ENCODE measurements around the gene C12orf56. TPM values are rescaled to one million over a fixed set of nuclear protein-coding genes. Genes with fewer than 3 reads are reported as not detected.

Gene C12orf56, protein sequence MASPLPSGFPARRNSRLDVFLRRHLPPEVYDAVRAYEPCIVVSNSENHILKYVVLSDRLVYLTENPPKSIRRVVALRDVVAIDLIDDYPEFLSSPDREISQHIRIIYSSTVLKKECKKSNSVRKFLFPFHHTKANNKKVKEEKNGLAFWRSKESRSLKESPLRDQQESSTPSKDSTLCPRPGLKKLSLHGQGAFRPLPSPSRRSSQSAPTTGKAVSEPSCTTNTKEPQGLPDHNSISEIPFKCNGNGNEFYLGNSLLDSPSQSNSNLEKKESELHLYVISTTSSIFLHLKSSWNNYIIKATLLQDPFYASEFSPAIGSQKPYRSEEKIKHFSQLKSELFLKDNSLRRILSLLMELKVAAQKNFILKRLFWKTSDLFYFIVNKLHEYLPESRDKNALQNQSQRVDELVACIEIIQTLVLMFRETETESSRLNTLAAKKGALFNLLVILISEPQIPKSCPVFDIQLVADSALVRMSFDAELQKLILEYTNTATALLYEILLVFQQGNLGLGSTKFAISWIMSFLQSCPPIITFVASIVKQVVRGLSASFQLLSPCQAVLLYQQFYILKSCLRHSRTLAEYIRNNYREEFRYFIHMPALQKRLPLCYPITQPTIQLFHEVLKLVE
- total RNA-seq (10 to 100 TPM in 1 of 2 donors, 1 to 10 TPM in 1; 4.2 to 13.1 TPM), polyA plus RNA-seq (ENCODE audit: insufficient read depth, low read depth, low replicate concordance) (21.8 TPM)
- long read RNA-seq, donor 1, result 0 reads
- long read RNA-seq, donor 2, result 0 reads

DNA sequence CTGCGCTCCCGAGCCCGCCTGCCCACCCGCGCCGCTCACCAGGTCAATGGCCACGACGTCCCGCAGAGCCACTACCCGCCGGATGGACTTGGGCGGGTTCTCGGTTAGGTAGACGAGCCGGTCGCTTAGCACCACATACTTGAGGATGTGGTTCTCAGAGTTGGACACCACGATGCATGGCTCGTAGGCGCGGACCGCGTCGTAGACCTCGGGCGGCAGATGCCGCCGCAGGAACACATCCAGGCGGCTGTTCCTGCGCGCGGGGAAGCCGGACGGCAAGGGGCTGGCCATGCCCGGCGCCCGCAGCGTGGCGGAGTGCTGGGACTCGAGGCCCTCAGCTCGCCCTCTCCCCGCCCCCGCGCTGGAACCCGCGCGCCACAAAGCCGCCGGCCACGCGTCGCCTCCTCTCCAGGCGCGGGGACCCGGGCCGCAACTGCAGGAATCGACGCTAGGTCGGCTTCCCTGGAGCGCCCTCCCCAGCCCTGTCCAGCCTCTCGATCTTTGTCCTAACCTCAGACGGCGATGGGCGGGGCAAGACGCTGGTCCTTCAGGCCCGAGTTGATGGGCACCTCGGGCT, at the start of gene C12orf56:
Gene C12orf56 (minus strand): TSS at position 484 of the 577 bp plus-strand sequence. CDS start 193 bp downstream, at position 291.
- peaks cover 5% of the 10 kb centered on the region for H3K4me1 ChIP-seq
- peak within 1 kb of the TSS; percentile 31 to 49 for H3K4me3 ChIP-seq
- intact Hi-C loops (cut with DNase I; ENCODE audit: low total_unique reads), result no loop called here
- WGBS, 2 donors, result 2% methylated on average over 11 to 42 of the region's 66 CpGs
- TF ChIP-seq, protein P1, sequence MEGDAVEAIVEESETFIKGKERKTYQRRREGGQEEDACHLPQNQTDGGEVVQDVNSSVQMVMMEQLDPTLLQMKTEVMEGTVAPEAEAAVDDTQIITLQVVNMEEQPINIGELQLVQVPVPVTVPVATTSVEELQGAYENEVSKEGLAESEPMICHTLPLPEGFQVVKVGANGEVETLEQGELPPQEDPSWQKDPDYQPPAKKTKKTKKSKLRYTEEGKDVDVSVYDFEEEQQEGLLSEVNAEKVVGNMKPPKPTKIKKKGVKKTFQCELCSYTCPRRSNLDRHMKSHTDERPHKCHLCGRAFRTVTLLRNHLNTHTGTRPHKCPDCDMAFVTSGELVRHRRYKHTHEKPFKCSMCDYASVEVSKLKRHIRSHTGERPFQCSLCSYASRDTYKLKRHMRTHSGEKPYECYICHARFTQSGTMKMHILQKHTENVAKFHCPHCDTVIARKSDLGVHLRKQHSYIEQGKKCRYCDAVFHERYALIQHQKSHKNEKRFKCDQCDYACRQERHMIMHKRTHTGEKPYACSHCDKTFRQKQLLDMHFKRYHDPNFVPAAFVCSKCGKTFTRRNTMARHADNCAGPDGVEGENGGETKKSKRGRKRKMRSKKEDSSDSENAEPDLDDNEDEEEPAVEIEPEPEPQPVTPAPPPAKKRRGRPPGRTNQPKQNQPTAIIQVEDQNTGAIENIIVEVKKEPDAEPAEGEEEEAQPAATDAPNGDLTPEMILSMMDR (IDR thresholded peaks at IDR 0.05), result no peak
- no peak for TF ChIP-seq POLR2A (IDR thresholded peaks at IDR 0.05)
- H3K36me3 ChIP-seq (ENCODE audit: low read depth, missing control alignments), result no peaks in the 10 kb centered on the region
- no peak within 1 kb of the TSS for H3K27ac ChIP-seq
- DNase-seq, result no peak
- no peaks in the 10 kb centered on the region for H3K9me3 ChIP-seq
- H3K27me3 ChIP-seq, result no peaks in the 10 kb centered on the region

DNA sequence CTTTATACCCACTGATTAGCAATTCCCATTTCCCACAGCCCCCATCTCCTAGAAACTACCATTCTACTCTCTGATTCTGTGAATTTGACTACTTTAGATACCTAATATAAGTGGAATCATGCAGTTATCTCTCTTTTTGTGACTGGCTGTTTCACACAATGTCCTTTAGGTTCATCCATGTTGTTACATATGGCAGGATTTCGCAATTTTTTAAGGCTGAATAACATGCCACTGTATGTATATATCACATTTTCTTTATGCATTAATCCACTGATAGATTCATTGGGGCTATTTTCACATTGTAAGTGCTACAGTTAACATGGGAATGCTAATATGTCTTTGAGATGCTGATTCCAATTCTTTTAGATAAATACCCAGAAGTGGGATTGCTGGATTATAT, 49.5 kb upstream of the C12orf56 start:
- no peak for TF ChIP-seq POLR2A (IDR thresholded peaks at IDR 0.05)
- TF ChIP-seq, protein P1 (IDR thresholded peaks at IDR 0.05), result no peak
- Histone ChIP-seq H3K4me1 (no peaks in the 10 kb centered on the region), H3K4me3 (no peak overlapping the region), H3K27ac (no peak overlapping the region), H3K9me3 (no peaks in the 10 kb centered on the region), H3K27me3 (no peaks in the 10 kb centered on the region), H3K36me3 (ENCODE audit: low read depth, missing control alignments) (peaks cover 5% of the 10 kb centered on the region)
- no peak for DNase-seq
- WGBS, 2 donors, result 98 to 100% methylated on average over 1 of the region's 1 CpG
- intact Hi-C loops (cut with DNase I; ENCODE audit: low total_unique reads), result no loop called here

DNA sequence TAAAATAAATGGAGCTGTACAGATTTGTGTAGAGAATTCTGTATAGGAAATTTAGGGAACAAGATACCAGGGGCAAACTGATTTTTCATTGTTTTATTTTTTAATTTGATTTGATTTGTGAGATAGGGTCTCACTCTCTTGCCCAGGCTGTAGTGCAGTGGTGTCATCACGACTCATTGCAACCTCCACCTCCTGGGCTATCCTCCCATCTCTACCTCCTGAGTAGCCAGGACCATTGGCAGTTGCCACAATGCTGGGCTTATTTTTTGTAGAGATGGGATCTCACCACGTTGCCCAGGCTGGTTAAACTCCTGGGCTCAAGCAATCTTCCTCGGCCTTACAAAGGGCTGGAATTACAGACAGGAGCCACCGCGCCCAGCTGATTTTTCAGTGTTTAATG, 43.4 kb upstream of the C12orf56 start:
- Histone ChIP-seq H3K27me3 (no peaks in the 10 kb centered on the region), H3K4me1 (no peaks in the 10 kb centered on the region)
- 90 to 97% methylated on average over 5 of the region's 5 CpGs for whole genome bisulfite sequencing, 2 donors

DNA sequence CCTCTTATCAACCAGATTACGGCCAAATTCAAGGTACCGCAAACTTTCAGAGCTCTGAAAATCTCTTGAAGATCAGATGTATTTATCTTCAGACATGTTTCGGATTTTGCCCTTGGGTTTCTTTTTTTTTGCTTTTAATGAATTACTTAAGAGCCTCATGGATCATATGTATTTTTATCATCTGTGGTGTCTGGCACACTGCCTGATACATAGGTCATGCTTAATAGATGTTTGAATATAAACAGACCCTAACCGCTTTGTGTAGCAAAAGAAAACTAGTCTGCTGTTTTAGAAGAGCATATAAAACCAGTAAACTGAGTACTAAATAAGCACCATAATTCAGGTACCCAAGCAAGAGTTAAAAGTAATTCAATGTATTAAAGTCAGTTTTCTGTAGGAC, 41.2 kb upstream of the C12orf56 start:
- Histone ChIP-seq H3K4me1 (no peaks in the 10 kb centered on the region), H3K4me3 (no peak overlapping the region), H3K9me3 (no peaks in the 10 kb centered on the region), H3K27ac (no peak overlapping the region), H3K27me3 (no peaks in the 10 kb centered on the region), H3K36me3 (ENCODE audit: low read depth, missing control alignments) (no peaks in the 10 kb centered on the region)
- no peak for TF ChIP-seq POLR2A (IDR thresholded peaks at IDR 0.05)
- TF ChIP-seq, protein P1 (IDR thresholded peaks at IDR 0.05), result no peak
- WGBS, 2 donors, result 77 to 97% methylated on average over 4 of the region's 4 CpGs
- intact Hi-C loops (cut with DNase I; ENCODE audit: low total_unique reads), result no loop called here
- DNase-seq, result no peak

More for the DNA sequence above, 43.4 kb upstream of the C12orf56 start:
- no peak for DNase-seq
- H3K27ac ChIP-seq, result no peak overlapping the region
- intact Hi-C loops (cut with DNase I; ENCODE audit: low total_unique reads), result no loop called here
- peaks cover 5% of the 10 kb centered on the region for H3K36me3 ChIP-seq (ENCODE audit: low read depth, missing control alignments)
- no peak overlapping the region for H3K4me3 ChIP-seq
- H3K9me3 ChIP-seq, result no peaks in the 10 kb centered on the region
- TF ChIP-seq, protein P1 (IDR thresholded peaks at IDR 0.05), result no peak
- no peak for TF ChIP-seq POLR2A (IDR thresholded peaks at IDR 0.05)
